ENCODE measurements around the gene HTRA2. TPM values are rescaled to one million over a fixed set of nuclear protein-coding genes. Genes with fewer than 3 reads are reported as not detected.

Gene HTRA2
- total and polyA plus RNA-seq, 9 of the 15 experiments (the other 6 are each of a cell fraction or from before 2014, with no cell fraction given), result 54.2 to 71.2 (median 65.8) TPM

DNA sequence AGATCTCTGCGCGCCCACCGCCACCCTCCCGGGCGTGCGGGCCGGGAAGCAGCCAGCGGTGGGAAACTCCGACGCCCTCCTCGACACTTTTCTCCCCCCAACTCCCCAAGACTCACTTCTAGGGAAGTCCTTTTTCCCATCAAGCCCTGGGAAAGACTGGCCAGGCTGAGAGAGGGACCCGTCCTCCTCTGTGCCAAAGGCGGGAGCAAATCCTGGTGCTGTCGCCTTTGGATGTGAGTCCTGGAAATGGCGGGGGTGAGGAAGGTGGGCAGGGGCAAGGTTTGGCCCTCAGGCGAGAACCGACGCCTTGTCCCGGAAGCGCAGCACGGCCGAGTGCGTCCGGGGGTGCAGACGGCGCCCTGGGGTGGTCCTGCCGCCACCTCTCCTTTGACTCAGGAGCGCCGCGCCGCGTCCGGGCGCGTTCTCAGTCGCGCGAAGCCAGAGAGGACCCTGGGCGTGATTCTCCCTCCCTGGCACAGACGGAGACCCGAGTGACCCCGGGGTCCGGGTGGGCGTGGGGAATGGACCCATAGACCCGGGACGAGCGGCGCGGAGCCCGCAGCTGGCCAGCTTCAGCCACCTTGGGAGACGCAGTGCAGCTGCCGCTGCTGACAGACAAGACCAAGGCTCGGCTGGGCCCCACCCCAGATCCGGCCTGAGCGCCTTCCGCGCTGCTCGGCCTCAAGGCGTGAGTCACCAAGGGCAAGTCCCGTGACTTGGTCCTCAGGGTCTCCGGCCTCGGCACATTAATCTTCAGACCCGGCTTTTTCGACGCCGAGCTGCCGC is 26.8 kb upstream of the HTRA2 start (continued):
- TF ChIP-seq FIP1L1 (IDR thresholded peaks at IDR 0.05; ENCODE audit: low read depth, low read length, poor library complexity, severe bottlenecking) (peak; percentile 28), NONO (IDR thresholded peaks at IDR 0.05; ENCODE audit: low read depth in 2 of 2, low read length in 1 of 2) (0 out of 4 replicates have a peak, but pooled peaks of 1 of the 2 experiments have one; percentile 20), U2AF1 (optimal IDR thresholded peaks at IDR 0.05; ENCODE audit: low read depth, low read length) (no peak), HLTF (IDR thresholded peaks at IDR 0.05) (no peak), SMARCB1 (IDR thresholded peaks at IDR 0.05; ENCODE audit: insufficient read length, low read depth) (no peak), ZNF197 (CRISPR knock-in tag; IDR thresholded peaks at IDR 0.05; ENCODE audit: low read depth) (no peak), ELF1 (tag; IDR thresholded peaks at IDR 0.05) (peak; percentile 60), KDM2B (CRISPR knock-in tag; IDR thresholded peaks at IDR 0.05) (no peak), NFIX (CRISPR knock-in tag; IDR thresholded peaks at IDR 0.05; ENCODE audit: low read depth) (no peak)
- TF ChIP-seq, protein P1, sequence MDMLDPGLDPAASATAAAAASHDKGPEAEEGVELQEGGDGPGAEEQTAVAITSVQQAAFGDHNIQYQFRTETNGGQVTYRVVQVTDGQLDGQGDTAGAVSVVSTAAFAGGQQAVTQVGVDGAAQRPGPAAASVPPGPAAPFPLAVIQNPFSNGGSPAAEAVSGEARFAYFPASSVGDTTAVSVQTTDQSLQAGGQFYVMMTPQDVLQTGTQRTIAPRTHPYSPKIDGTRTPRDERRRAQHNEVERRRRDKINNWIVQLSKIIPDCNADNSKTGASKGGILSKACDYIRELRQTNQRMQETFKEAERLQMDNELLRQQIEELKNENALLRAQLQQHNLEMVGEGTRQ (CRISPR knock-in tag; IDR thresholded peaks at IDR 0.05), result peak; percentile 58
- TF ChIP-seq, protein P2, sequence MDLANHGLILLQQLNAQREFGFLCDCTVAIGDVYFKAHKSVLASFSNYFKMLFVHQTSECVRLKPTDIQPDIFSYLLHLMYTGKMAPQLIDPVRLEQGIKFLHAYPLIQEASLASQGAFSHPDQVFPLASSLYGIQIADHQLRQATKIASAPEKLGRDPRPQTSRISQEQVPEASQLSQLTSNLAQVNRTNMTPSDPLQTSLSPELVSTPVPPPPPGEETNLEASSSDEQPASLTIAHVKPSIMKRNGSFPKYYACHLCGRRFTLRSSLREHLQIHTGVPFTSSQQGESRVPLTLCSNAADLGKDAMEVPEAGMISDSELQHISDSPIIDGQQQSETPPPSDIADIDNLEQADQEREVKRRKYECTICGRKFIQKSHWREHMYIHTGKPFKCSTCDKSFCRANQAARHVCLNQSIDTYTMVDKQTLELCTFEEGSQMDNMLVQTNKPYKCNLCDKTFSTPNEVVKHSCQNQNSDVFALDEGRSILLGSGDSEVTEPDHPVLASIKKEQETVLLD (IDR thresholded peaks at IDR 0.05), result no peak
- TF ChIP-seq, protein P3, sequence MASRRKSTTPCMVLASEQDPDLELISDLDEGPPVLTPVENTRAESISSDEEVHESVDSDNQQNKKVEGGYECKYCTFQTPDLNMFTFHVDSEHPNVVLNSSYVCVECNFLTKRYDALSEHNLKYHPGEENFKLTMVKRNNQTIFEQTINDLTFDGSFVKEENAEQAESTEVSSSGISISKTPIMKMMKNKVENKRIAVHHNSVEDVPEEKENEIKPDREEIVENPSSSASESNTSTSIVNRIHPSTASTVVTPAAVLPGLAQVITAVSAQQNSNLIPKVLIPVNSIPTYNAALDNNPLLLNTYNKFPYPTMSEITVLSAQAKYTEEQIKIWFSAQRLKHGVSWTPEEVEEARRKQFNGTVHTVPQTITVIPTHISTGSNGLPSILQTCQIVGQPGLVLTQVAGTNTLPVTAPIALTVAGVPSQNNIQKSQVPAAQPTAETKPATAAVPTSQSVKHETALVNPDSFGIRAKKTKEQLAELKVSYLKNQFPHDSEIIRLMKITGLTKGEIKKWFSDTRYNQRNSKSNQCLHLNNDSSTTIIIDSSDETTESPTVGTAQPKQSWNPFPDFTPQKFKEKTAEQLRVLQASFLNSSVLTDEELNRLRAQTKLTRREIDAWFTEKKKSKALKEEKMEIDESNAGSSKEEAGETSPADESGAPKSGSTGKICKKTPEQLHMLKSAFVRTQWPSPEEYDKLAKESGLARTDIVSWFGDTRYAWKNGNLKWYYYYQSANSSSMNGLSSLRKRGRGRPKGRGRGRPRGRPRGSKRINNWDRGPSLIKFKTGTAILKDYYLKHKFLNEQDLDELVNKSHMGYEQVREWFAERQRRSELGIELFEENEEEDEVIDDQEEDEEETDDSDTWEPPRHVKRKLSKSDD (conservative IDR thresholded peaks at IDR 0.05; ENCODE audit: low read length), result 0 out of 2 replicates have a peak, but pooled peaks have one; percentile 65

Measured in K562 (cell line).